ENCODE results near the gene FXYD7.
"Not testable (repeated sequence)": the region's sequence is repeated elsewhere in the genome, so short reads cannot be mapped to it uniquely, and the experiment has no call there.

- not testable (repeated sequence) for TF ChIP-seq CTCF, EP300 (IDR thresholded peaks at IDR 0.05)
Measured at GRCh38 chr19:35153129-35153522, 10.1 kb downstream of the FXYD7 start.
